HEK293 (cell line): Measurements from ENCODE around the gene CCDC85A.

Source experiments
- CTCF ChIA-PET: fragments of 350-600 bp; formaldehyde crosslinking; extraction: SDS; loops from one replicate; lab custom pipeline; 2021; ENCODE audit warnings: antibody characterized with exemption; lab: Yijun Ruan, JAX
- POLR2A ChIA-PET: fragments of 300-600 bp; formaldehyde crosslinking; extraction: SDS; loops from one replicate; lab custom pipeline; 2020; ENCODE audit warnings: antibody characterized with exemption, inconsistent platforms; lab: Yijun Ruan, JAX
- H3K27ac ChIP-seq: fragments of 200-500 bp; sonication (Bioruptor generic); 2 replicates; pipeline ENCODE4 v1.5.1; 2014; ENCODE audit warnings: low read depth, low read length, control low read depth, inconsistent platforms; ENCODE audit errors: extremely low read depth
- H3K36me3 ChIP-seq, 2 experiments: fragments of 200-500 bp in 1 of 2; sonication (Bioruptor generic) in 1 of 2; 1 replicate in 1 of 2; 2 replicates in 1 of 2; pipeline ENCODE4 v1.5.1; 2014 to 2017; ENCODE audit warnings: inconsistent platforms in 2 of 2, low read length in 2 of 2; ENCODE audit not compliant: control insufficient read depth in 2 of 2, insufficient read depth in 1 of 2
- H3K4me1 ChIP-seq: fragments of 200-500 bp; sonication (Bioruptor generic); 2 replicates; pipeline ENCODE4 v1.5.1; 2014; ENCODE audit warnings: mild to moderate bottlenecking, low read length, inconsistent platforms; ENCODE audit not compliant: control insufficient read depth, insufficient read depth
- H3K4me3 ChIP-seq: 2 replicates; pipeline ENCODE4 v1.5.1; 2011; ENCODE audit warnings: low read depth, mild to moderate bottlenecking, control low read depth, low read length, moderate library complexity
- H3K9me3 ChIP-seq: fragments of 200-500 bp; sonication (Bioruptor generic); 2 replicates; pipeline ENCODE4 v1.5.1; 2014; ENCODE audit warnings: low read depth, low read length, inconsistent platforms; ENCODE audit not compliant: control insufficient read depth, insufficient read depth
- BCL11A ChIP-seq: fragments of 450-650 bp; formaldehyde crosslinking; IDR thresholded peaks from 2 replicates; pipeline ENCODE4 v1.5.1; 2016; ENCODE audit warnings: low read depth, missing biosample characterization, missing genetic modification characterization
- GLI4 ChIP-seq: fragments of 450-650 bp; formaldehyde crosslinking; IDR thresholded peaks from 2 replicates; pipeline ENCODE4 v1.5.1; 2016; ENCODE audit warnings: missing biosample characterization, missing genetic modification characterization
- GLIS2 ChIP-seq: fragments of 450-650 bp; formaldehyde crosslinking; IDR thresholded peaks from 2 replicates; pipeline ENCODE4 v1.5.1; 2016; ENCODE audit warnings: missing biosample characterization, missing genetic modification characterization
- KLF10 ChIP-seq: fragments of 450-650 bp; IDR thresholded peaks from 2 replicates; pipeline ENCODE4 v1.5.1; 2018; ENCODE audit warnings: missing biosample characterization, mild to moderate bottlenecking, missing genetic modification characterization
- KLF16 ChIP-seq: fragments of 450-650 bp; formaldehyde crosslinking; IDR thresholded peaks from 2 replicates; pipeline ENCODE4 v1.5.1; 2017; ENCODE audit warnings: missing biosample characterization, missing genetic modification characterization
- MYNN ChIP-seq: fragments of 450-650 bp; formaldehyde crosslinking; IDR thresholded peaks from 2 replicates; pipeline ENCODE4 v1.5.1; 2016; ENCODE audit warnings: missing biosample characterization, missing genetic modification characterization, borderline replicate concordance
- MZF1 ChIP-seq: fragments of 450-650 bp; formaldehyde crosslinking; IDR thresholded peaks from 2 replicates; pipeline ENCODE4 v1.5.1; 2017; ENCODE audit warnings: missing biosample characterization, missing genetic modification characterization, borderline replicate concordance
- OSR2 ChIP-seq: fragments of 450-650 bp; formaldehyde crosslinking; IDR thresholded peaks from 2 replicates; pipeline ENCODE4 v1.5.1; 2016; ENCODE audit warnings: missing biosample characterization, missing genetic modification characterization
- SCRT2 ChIP-seq: fragments of 450-650 bp; formaldehyde crosslinking; IDR thresholded peaks from 2 replicates; pipeline ENCODE4 v1.5.1; 2016; ENCODE audit warnings: missing biosample characterization, missing genetic modification characterization
- YY2 ChIP-seq: fragments of 450-650 bp; formaldehyde crosslinking; IDR thresholded peaks from 2 replicates; pipeline ENCODE4 v1.5.1; 2016; ENCODE audit warnings: missing biosample characterization, missing genetic modification characterization
- ZBTB20 ChIP-seq: fragments of 450-650 bp; formaldehyde crosslinking; IDR thresholded peaks from 2 replicates; pipeline ENCODE4 v1.5.1; 2016; ENCODE audit warnings: missing biosample characterization, missing genetic modification characterization
- ZBTB21 ChIP-seq: fragments of 450-650 bp; formaldehyde crosslinking; IDR thresholded peaks from 2 replicates; pipeline ENCODE4 v1.5.1; 2017; ENCODE audit warnings: missing biosample characterization, missing genetic modification characterization
- ZBTB7A ChIP-seq: fragments of 450-650 bp; formaldehyde crosslinking; IDR thresholded peaks from 2 replicates; pipeline ENCODE4 v1.5.1; 2016; ENCODE audit warnings: low read depth, missing biosample characterization, missing genetic modification characterization
- ZNF112 ChIP-seq: fragments of 450-650 bp; formaldehyde crosslinking; IDR thresholded peaks from 2 replicates; pipeline ENCODE4 v1.5.0; 2017; ENCODE audit warnings: missing biosample characterization, missing genetic modification characterization
- ZNF121 ChIP-seq: fragments of 450-650 bp; formaldehyde crosslinking; IDR thresholded peaks from 2 replicates; pipeline ENCODE4 v1.5.1; 2016; ENCODE audit warnings: missing biosample characterization, missing genetic modification characterization
- ZNF133 ChIP-seq: fragments of 450-650 bp; formaldehyde crosslinking; IDR thresholded peaks from 2 replicates; pipeline ENCODE4 v1.5.1; 2016; ENCODE audit warnings: missing biosample characterization, missing genetic modification characterization
- ZNF155 ChIP-seq: fragments of 450-650 bp; formaldehyde crosslinking; IDR thresholded peaks from 2 replicates; pipeline ENCODE4 v1.5.1; 2016; ENCODE audit warnings: missing biosample characterization, missing genetic modification characterization
- ZNF16 ChIP-seq: fragments of 450-650 bp; formaldehyde crosslinking; IDR thresholded peaks from 2 replicates; pipeline ENCODE4 v1.5.1; 2016; ENCODE audit warnings: low read depth, missing biosample characterization, missing genetic modification characterization
- ZNF169 ChIP-seq: fragments of 450-650 bp; formaldehyde crosslinking; IDR thresholded peaks from 2 replicates; pipeline ENCODE4 v1.5.1; 2016; ENCODE audit warnings: missing biosample characterization, missing genetic modification characterization
- ZNF23 ChIP-seq: fragments of 450-650 bp; formaldehyde crosslinking; IDR thresholded peaks from 2 replicates; pipeline ENCODE4 v1.5.1; 2016; ENCODE audit warnings: missing biosample characterization, missing genetic modification characterization, borderline replicate concordance
- ZNF248 ChIP-seq: fragments of 450-650 bp; formaldehyde crosslinking; IDR thresholded peaks from 2 replicates; pipeline ENCODE4 v1.5.1; 2017; ENCODE audit warnings: missing biosample characterization, missing genetic modification characterization
- ZNF26 ChIP-seq: fragments of 450-650 bp; formaldehyde crosslinking; IDR thresholded peaks from 2 replicates; pipeline ENCODE4 v1.5.1; 2016; ENCODE audit warnings: missing biosample characterization, missing genetic modification characterization
- ZNF394 ChIP-seq: fragments of 450-650 bp; formaldehyde crosslinking; IDR thresholded peaks from 2 replicates; pipeline ENCODE4 v1.5.1; 2016; ENCODE audit warnings: missing biosample characterization, missing genetic modification characterization, mild to moderate bottlenecking, moderate library complexity, borderline replicate concordance
- ZNF433 ChIP-seq: fragments of 450-650 bp; formaldehyde crosslinking; IDR thresholded peaks from 2 replicates; pipeline ENCODE4 v1.5.1; 2016; ENCODE audit warnings: missing biosample characterization, missing genetic modification characterization, low read depth
- ZNF521 ChIP-seq: fragments of 450-650 bp; formaldehyde crosslinking; IDR thresholded peaks from 2 replicates; pipeline ENCODE4 v1.5.1; 2017; ENCODE audit warnings: missing biosample characterization, mild to moderate bottlenecking, missing genetic modification characterization
- ZNF549 ChIP-seq: fragments of 450-650 bp; IDR thresholded peaks from 2 replicates; pipeline ENCODE4 v1.5.1; 2018; ENCODE audit warnings: missing biosample characterization, missing genetic modification characterization, mild to moderate bottlenecking, inconsistent platforms, moderate library complexity
- ZNF596 ChIP-seq: fragments of 450-650 bp; IDR thresholded peaks from 2 replicates; pipeline ENCODE4 v1.5.0; 2018; ENCODE audit warnings: missing biosample characterization, mild to moderate bottlenecking, missing genetic modification characterization, moderate library complexity
- ZNF621 ChIP-seq: fragments of 450-650 bp; formaldehyde crosslinking; IDR thresholded peaks from 2 replicates; pipeline ENCODE4 v1.5.1; 2017; ENCODE audit warnings: missing biosample characterization, missing genetic modification characterization
- ZNF707 ChIP-seq: fragments of 450-650 bp; formaldehyde crosslinking; IDR thresholded peaks from 2 replicates; pipeline ENCODE4 v1.5.1; 2016; ENCODE audit warnings: missing biosample characterization, missing genetic modification characterization
- ZNF777 ChIP-seq: fragments of 450-650 bp; formaldehyde crosslinking; IDR thresholded peaks from 2 replicates; pipeline ENCODE4 v1.5.1; 2017; ENCODE audit warnings: missing biosample characterization, missing genetic modification characterization, borderline replicate concordance
- ZSCAN23 ChIP-seq: fragments of 450-650 bp; formaldehyde crosslinking; IDR thresholded peaks from 2 replicates; pipeline ENCODE4 v1.5.1; 2016; ENCODE audit warnings: missing biosample characterization, missing genetic modification characterization

Gene CCDC85A

GRCh38 chr2:56267415-56267788, 83.6 kb downstream of the CCDC85A start:
- H3K36me3 ChIP-seq: no peaks in the 10 kb centered on the region
- no peak overlapping the region for H3K4me3 ChIP-seq
- H3K4me1 ChIP-seq: no peaks in the 10 kb centered on the region
- no peak for TF ChIP-seq ZNF112 (tag by site-specific recombination)
- TF ChIP-seq ZNF26 (tag by site-specific recombination): no peak
- no peak for TF ChIP-seq ZNF23
- TF ChIP-seq BCL11A (tag by site-specific recombination): no peak
- TF ChIP-seq ZBTB21: no peak
- TF ChIP-seq ZNF549 (tag by site-specific recombination): no peak
- TF ChIP-seq ZNF777 (tag by site-specific recombination): no peak
- no peak for TF ChIP-seq ZNF394
- TF ChIP-seq MZF1 (tag by site-specific recombination): no peak
- TF ChIP-seq ZNF169: no peak
- no peak for TF ChIP-seq KLF16
- no peak for TF ChIP-seq KLF10 (tag by site-specific recombination)
- no peak for TF ChIP-seq ZSCAN23 (tag by site-specific recombination)
- TF ChIP-seq ZNF433 (tag by site-specific recombination): no peak
- TF ChIP-seq ZNF521 (tag by site-specific recombination): no peak
- TF ChIP-seq SCRT2: no peak
- no peak for TF ChIP-seq ZNF155 (tag by site-specific recombination)
- ChIA-PET POLR2A (no interaction called here), CTCF (interaction anchor here (0.6 kb wide), 1 partner anchor 73 kb away, joined by 5 read pairs; no protein-coding TSS in a partner anchor)
- no peaks in the 10 kb centered on the region for H3K9me3 ChIP-seq
- H3K27ac ChIP-seq: no peak overlapping the region

GRCh38 chr2:56268856-56269255, 85.1 kb downstream of the CCDC85A start:
- CTCF ChIA-PET: no interaction called here
- POLR2A ChIA-PET: no interaction called here
- TF ChIP-seq YY2 (tag by site-specific recombination) (no peak), OSR2 (tag by site-specific recombination) (no peak), ZNF16 (tag by site-specific recombination) (no peak), BCL11A (tag by site-specific recombination) (no peak), ZNF248 (tag by site-specific recombination) (no peak), ZNF133 (tag by site-specific recombination) (no peak), MYNN (tag by site-specific recombination) (no peak), ZNF707 (tag by site-specific recombination) (no peak), GLI4 (tag by site-specific recombination) (no peak), ZNF621 (tag by site-specific recombination) (no peak), ZBTB7A (tag by site-specific recombination) (no peak), ZNF596 (no peak), ZNF121 (tag by site-specific recombination) (no peak), GLIS2 (tag by site-specific recombination) (no peak), ZBTB20 (tag by site-specific recombination) (no peak)
- Histone ChIP-seq H3K9me3 (no peaks in the 10 kb centered on the region), H3K36me3 (no peaks in the 10 kb centered on the region), H3K4me3 (no peak overlapping the region), H3K27ac (no peak overlapping the region), H3K4me1 (no peaks in the 10 kb centered on the region)
